Caco-2 (cell line): ENCODE measurements around the gene SARS1. TPM values are rescaled to one million over a fixed set of nuclear protein-coding genes. Genes with fewer than 3 reads are reported as not detected.
"Not testable (repeated sequence)": the region's sequence is repeated elsewhere in the genome, so short reads cannot be mapped to it uniquely, and the experiment has no call there.

ENCODE experiments used
- BruUV-seq: library from RNA; stranded (reverse); fragments of 400-500 nt; replicated peaks from 2 replicates; lab custom pipeline; 2021; lab: Mats Ljungman, UMichigan
- CTCF ChIA-PET: fragments of 300-600 bp; sonication (Branson Sonifier 250); formaldehyde crosslinking; loops from one replicate; lab custom pipeline; 2022; ENCODE audit warnings: antibody characterized with exemption; lab: Charles Lee
- POLR2A ChIA-PET: fragments of 300-600 bp; sonication (Branson Sonifier 250); formaldehyde crosslinking; loops from one replicate; lab custom pipeline; 2022; ENCODE audit warnings: antibody characterized with exemption; lab: Charles Lee
- DNase-seq, 2 experiments: peaks; one replicate each; pipeline versions ENCODE4 v3.0.0 to v3.0.0-alpha.2; 2020 to 2022
- H3K27me3 ChIP-seq: replicated peaks from 2 replicates; pipeline ENCODE4 v1.6.0; 2011; ENCODE audit warnings: low read length; ENCODE audit not compliant: control insufficient read depth, insufficient read depth
- H3K36me3 ChIP-seq: 2 replicates; pipeline ENCODE4 v1.5.1; 2011; ENCODE audit warnings: low read length; ENCODE audit not compliant: control insufficient read depth, insufficient read depth
- H3K4me1 ChIP-seq: fragments of 250-450 bp; sonication (Bioruptor Pico); 2 replicates; pipeline ENCODE4 v1.5.1; 2020; ENCODE audit warnings: mild to moderate bottlenecking
- H3K4me3 ChIP-seq: 2 replicates; pipeline ENCODE4 v1.5.1; 2011; ENCODE audit warnings: low read depth, mild to moderate bottlenecking, control low read depth, low read length
- H3K9me3 ChIP-seq: fragments of 250-450 bp; sonication (Bioruptor Pico); 2 replicates; pipeline ENCODE4 v1.5.1; 2020; ENCODE audit warnings: mild to moderate bottlenecking, moderate library complexity
- H3K27ac Mint-ChIP-seq: one replicate; pipeline ENCODE4 v1.8.0; 2022; ENCODE audit warnings: mixed read lengths; ENCODE audit not compliant: unreplicated experiment
- H3K27me3 Mint-ChIP-seq: one replicate; pipeline ENCODE4 v1.8.0; 2022; ENCODE audit warnings: mixed read lengths; ENCODE audit not compliant: insufficient read depth, unreplicated experiment
- H3K36me3 Mint-ChIP-seq: one replicate; pipeline ENCODE4 v1.8.0; 2022; ENCODE audit warnings: mild to moderate bottlenecking, mixed read lengths; ENCODE audit not compliant: insufficient read depth, unreplicated experiment
- H3K4me1 Mint-ChIP-seq: one replicate; pipeline ENCODE4 v1.8.0; 2022; ENCODE audit warnings: low read depth, mixed read lengths; ENCODE audit not compliant: unreplicated experiment
- H3K4me3 Mint-ChIP-seq: one replicate; pipeline ENCODE4 v1.8.0; 2022; ENCODE audit warnings: mild to moderate bottlenecking, moderate library complexity, mixed read lengths; ENCODE audit not compliant: unreplicated experiment
- H3K9me3 Mint-ChIP-seq: one replicate; pipeline ENCODE4 v1.8.0; 2022; ENCODE audit warnings: mixed read lengths; ENCODE audit not compliant: unreplicated experiment
- CTCF ChIP-seq, 2 experiments: fragments of 200-600 bp in 1 of 2; IDR thresholded peaks; 1 replicate in 1 of 2; 2 replicates in 1 of 2; pipeline versions ENCODE4 v1.5.1 to v1.8.0; 2011 to 2022; ENCODE audit warnings: antibody characterized with exemption in 1 of 2, control low read depth in 1 of 2, inconsistent platforms in 1 of 2, low read depth in 1 of 2, low read length in 1 of 2, mild to moderate bottlenecking in 1 of 2, moderate library complexity in 1 of 2; ENCODE audit not compliant: insufficient read depth in 1 of 2, severe bottlenecking in 1 of 2, unreplicated experiment in 1 of 2
- intact Hi-C: fragments of 100-400 bp; cut with micrococcal nuclease; formaldehyde crosslinking; loops from one replicate; pipeline ENCODE4 v1.10.0; 2022; ENCODE audit not compliant: unreplicated experiment
- total RNA-seq: library from RNA; stranded (reverse); gene quantifications from 2 replicates; pipeline ENCODE4 v1.2.3, GENCODE V29; 2022

The SARS1 gene
- total RNA-seq, 1 experiment from 2014 or later, result 225 TPM

- Mint-ChIP-seq H3K27ac (no peak overlapping the region), H3K9me3 (no peaks in the 10 kb centered on the region), H3K4me1 (peaks cover 9% of the 10 kb centered on the region), H3K27me3 (no peaks in the 10 kb centered on the region), H3K36me3 (no peaks in the 10 kb centered on the region), H3K4me3 (no peak overlapping the region)
- Histone ChIP-seq H3K27me3 (no peaks in the 10 kb centered on the region), H3K36me3 (no peaks in the 10 kb centered on the region), H3K9me3 (no peaks in the 10 kb centered on the region), H3K4me1 (no peaks in the 10 kb centered on the region), H3K4me3 (no peak overlapping the region)
- no peak for TF ChIP-seq CTCF (IDR thresholded peaks at IDR 0.05; ENCODE audit: insufficient read depth in 1 of 2, low read depth in 1 of 2, low read length in 1 of 2, severe bottlenecking in 1 of 2, unreplicated experiment in 1 of 2)
- no TSS peak for BruUV-seq
- intact Hi-C loops, result no loop called here
- POLR2A ChIA-PET, result no interaction called here
- CTCF ChIA-PET, result interaction anchor here (1.1 kb wide), 1 partner anchor 36 kb away, joined by 4 read pairs; no protein-coding TSS in a partner anchor
- no peak for DNase-seq
Observed at GRCh38 chr1:109170035-109170764, 43.5 kb upstream of the SARS1 start.

GRCh38 chr1:109171646-109172045, 42.1 kb upstream of the SARS1 start:
- Mint-ChIP-seq H3K9me3 (no peaks in the 10 kb centered on the region), H3K27me3 (no peaks in the 10 kb centered on the region), H3K4me1 (peaks cover 9% of the 10 kb centered on the region), H3K4me3 (no peak overlapping the region), H3K27ac (no peak overlapping the region), H3K36me3 (no peaks in the 10 kb centered on the region)
- Histone ChIP-seq H3K27me3 (no peaks in the 10 kb centered on the region), H3K4me1 (peaks cover 6% of the 10 kb centered on the region; the same call in 1 of the 2 replicates), H3K36me3 (no peaks in the 10 kb centered on the region), H3K9me3 (no peaks in the 10 kb centered on the region), H3K4me3 (no peak overlapping the region)
- no TSS peak for BruUV-seq
- intact Hi-C loops, result no loop called here
- CTCF ChIA-PET, result no interaction called here
- no peak for TF ChIP-seq CTCF (IDR thresholded peaks at IDR 0.05; ENCODE audit: insufficient read depth in 1 of 2, low read depth in 1 of 2, low read length in 1 of 2, severe bottlenecking in 1 of 2, unreplicated experiment in 1 of 2)
- DNase-seq, result no peak
- POLR2A ChIA-PET, result no interaction called here

- POLR2A ChIA-PET, H3K9me3 ChIP-seq, H3K9me3 Mint-ChIP-seq, DNase-seq, H3K4me3 Mint-ChIP-seq, H3K36me3 ChIP-seq, CTCF ChIA-PET, H3K27me3 ChIP-seq, H3K4me3 ChIP-seq, H3K27me3 Mint-ChIP-seq, H3K36me3 Mint-ChIP-seq, intact Hi-C loops, BruUV-seq, H3K27ac Mint-ChIP-seq, H3K4me1 Mint-ChIP-seq: not testable (repeated sequence)
- H3K4me1 ChIP-seq, result peaks cover 25% of the 10 kb centered on the region
Observed at GRCh38 chr1:109176349-109176748, 37.4 kb upstream of the SARS1 start.

GRCh38 chr1:109180715-109181084, 33.0 kb upstream of the SARS1 start:
- peaks cover 13% of the 10 kb centered on the region for H3K4me1 Mint-ChIP-seq
- H3K27me3 ChIP-seq, H3K4me3 ChIP-seq, H3K36me3 Mint-ChIP-seq, H3K27me3 Mint-ChIP-seq, H3K4me3 Mint-ChIP-seq, H3K9me3 Mint-ChIP-seq, H3K9me3 ChIP-seq, H3K36me3 ChIP-seq: not testable (repeated sequence)
- DNase-seq, result peak in 1 of 2 experiments; percentile 17
- peaks cover 40% of the 10 kb centered on the region for H3K4me1 ChIP-seq
- intact Hi-C loops, result loop anchor here (1.0 kb wide), 3 partner anchors 13 to 68 kb away; a partner anchor contains a TSS
- ChIA-PET POLR2A (interaction anchor here (0.6 to 2.0 kb wide), 4 partner anchors 25 to 80 kb away, joined by 3 to 14 read pairs (median 4); partner anchors contain the start of gene SARS1), CTCF (interaction anchor here (1.2 to 1.6 kb wide), 3 partner anchors 13 to 81 kb away, joined by 3 to 7 read pairs (median 4); a partner anchor contains a TSS)
- H3K27ac Mint-ChIP-seq, result peak overlapping the region; percentile 73
- TSS peak; percentile 68 for BruUV-seq
